Measurements from ENCODE around the gene IL32.
"Not testable (repeated sequence)": the region's sequence is repeated elsewhere in the genome, so short reads cannot be mapped to it uniquely, and the experiment has no call there.

IL32 gene

DNA sequence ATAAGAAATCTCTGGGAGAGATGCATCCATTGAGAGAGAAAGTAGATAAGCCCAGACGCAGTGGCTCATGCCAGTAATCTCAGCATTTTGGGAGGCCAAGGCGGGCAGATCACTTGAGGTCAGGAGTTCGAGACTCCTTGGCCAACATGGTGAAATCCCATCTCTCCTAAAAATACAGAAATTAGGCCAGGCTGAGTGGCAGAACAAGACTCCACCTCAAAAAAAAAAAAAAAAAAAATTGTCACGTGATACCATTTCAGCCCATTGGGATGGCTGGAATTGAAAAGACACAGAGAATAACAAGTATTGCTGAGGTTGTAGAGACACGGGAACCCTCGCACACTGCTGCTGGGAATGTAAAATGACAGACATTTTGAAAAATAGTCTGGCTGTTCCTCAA, 2.9 kb upstream of the IL32 start:
- DNase-seq (ENCODE audit: low read depth) = no peak
- in situ Hi-C loops (cut with HindIII; ENCODE audit: low sequenced_read_pairs) = loop anchor here (5.0 kb wide), 1 partner anchor 35 kb away; the partner anchor contains the start of gene ZSCAN10
- TF ChIP-seq, protein P1, sequence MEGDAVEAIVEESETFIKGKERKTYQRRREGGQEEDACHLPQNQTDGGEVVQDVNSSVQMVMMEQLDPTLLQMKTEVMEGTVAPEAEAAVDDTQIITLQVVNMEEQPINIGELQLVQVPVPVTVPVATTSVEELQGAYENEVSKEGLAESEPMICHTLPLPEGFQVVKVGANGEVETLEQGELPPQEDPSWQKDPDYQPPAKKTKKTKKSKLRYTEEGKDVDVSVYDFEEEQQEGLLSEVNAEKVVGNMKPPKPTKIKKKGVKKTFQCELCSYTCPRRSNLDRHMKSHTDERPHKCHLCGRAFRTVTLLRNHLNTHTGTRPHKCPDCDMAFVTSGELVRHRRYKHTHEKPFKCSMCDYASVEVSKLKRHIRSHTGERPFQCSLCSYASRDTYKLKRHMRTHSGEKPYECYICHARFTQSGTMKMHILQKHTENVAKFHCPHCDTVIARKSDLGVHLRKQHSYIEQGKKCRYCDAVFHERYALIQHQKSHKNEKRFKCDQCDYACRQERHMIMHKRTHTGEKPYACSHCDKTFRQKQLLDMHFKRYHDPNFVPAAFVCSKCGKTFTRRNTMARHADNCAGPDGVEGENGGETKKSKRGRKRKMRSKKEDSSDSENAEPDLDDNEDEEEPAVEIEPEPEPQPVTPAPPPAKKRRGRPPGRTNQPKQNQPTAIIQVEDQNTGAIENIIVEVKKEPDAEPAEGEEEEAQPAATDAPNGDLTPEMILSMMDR (IDR thresholded peaks at IDR 0.05; ENCODE audit: low read depth, low read length, missing control alignments) = no peak
- no peak overlapping the region for H3K4me3 ChIP-seq (ENCODE audit: low read depth, low read length)

DNA sequence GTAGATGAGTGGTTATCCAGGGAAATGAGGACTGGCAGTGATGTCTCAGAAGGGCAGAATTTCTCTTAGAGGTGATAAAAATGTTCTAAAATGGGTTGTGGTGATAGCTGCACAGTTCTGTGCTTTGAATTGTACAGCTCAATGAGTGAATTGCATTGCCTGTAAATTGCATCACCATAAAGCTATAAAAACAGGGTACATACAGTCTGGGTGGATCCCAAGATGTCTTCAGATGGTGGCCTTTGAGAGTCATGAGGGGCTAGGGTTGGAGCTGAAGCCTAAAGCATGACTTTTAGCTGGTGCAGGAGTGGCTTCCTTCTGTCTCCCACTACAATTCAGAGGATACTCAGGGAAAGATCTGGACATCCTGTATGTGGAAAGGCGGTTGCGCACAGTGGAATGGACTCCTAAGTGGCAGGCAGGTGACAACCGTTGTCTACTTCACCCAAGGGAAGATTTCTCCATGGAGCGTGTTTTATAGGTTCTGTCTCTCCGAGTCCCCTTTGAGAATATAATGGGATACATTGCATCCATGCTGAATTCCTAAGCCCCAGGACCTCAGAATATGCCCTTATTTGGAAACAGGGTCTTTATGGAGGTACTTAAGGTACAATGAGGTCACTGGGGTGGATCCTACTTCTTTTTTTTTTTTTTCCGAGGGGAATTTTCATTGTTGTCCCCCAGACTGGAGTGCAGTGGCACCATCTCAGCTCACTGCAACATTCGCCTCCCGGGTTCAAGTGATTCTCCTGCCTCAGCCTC, 1.6 kb upstream of the IL32 start:
- H3K4me3 ChIP-seq (ENCODE audit: low read depth, low read length) = no peak overlapping the region
- DNase-seq (ENCODE audit: low read depth) = no peak
- in situ Hi-C loops (cut with HindIII; ENCODE audit: low sequenced_read_pairs) = loop anchor here (5.0 kb wide), 1 partner anchor 33 kb away; the partner anchor contains the start of gene ZSCAN10
- TF ChIP-seq, protein P1 (IDR thresholded peaks at IDR 0.05; ENCODE audit: low read depth, low read length, missing control alignments) = no peak

DNA sequence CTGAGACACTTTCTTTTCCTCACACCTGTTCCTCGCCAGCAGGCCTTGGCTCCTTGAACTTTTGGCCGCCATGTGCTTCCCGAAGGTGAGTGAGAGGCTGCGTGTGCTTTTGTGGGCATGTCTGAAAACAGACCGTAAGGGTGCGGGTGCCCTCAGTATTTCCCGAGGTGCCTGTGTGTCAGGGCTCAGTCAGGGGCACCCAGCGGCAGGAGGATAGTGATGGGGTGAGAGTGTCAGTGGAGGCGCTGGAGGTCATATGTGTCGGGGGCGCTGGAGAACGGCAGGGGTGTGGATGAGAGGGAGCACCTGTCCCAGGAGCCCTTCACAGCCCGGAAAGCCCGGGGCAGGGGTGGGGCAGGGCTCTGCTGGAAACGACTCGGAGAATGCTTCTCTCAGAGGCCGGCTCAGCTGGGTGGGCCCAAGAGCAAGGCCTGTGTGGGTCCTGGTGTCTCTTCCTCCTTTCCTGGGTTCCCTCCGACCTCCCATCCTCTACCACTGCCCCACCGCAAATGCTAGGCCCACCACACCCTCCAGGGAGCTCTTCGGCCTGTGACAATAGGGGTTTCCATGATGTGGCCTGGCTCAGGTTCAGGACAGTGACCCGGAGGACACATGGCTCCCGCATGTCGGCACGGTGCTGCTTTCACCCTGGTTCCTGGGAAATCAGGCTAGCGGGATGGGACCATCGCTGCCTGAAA, 451 bp downstream of the IL32 start:
- no peak overlapping the region for H3K4me3 ChIP-seq (ENCODE audit: low read depth, low read length)
- in situ Hi-C loops (cut with HindIII; ENCODE audit: low sequenced_read_pairs) = loop anchor here (5.0 kb wide), 1 partner anchor 86 kb away; no protein-coding TSS in a partner anchor
- TF ChIP-seq, protein P1 (IDR thresholded peaks at IDR 0.05; ENCODE audit: low read depth, low read length, missing control alignments) = no peak
- no peak for DNase-seq (ENCODE audit: low read depth)

DNA sequence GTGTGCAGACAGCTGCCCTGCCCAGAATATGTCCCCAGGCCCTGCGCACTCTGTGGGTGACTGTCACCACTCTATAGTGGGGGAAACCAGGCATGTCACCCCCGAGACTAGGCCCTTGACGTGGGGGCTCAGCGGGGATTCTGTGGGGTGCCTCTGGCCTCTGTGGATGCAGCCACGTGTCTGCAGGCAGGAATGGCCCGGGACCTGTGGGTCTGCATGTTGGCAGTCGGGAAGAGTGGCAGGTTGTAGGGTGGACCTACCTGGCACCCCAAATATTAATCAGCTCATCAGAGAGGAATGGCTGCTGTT, 954 bp downstream of the IL32 start:
- no peak for DNase-seq (ENCODE audit: low read depth)
- TF ChIP-seq, protein P1 (IDR thresholded peaks at IDR 0.05; ENCODE audit: low read depth, low read length, missing control alignments) = no peak
- in situ Hi-C loops (cut with HindIII; ENCODE audit: low sequenced_read_pairs) = loop anchor here (5.0 kb wide), 1 partner anchor 86 kb away; no protein-coding TSS in a partner anchor
- no peak overlapping the region for H3K4me3 ChIP-seq (ENCODE audit: low read depth, low read length)

DNA sequence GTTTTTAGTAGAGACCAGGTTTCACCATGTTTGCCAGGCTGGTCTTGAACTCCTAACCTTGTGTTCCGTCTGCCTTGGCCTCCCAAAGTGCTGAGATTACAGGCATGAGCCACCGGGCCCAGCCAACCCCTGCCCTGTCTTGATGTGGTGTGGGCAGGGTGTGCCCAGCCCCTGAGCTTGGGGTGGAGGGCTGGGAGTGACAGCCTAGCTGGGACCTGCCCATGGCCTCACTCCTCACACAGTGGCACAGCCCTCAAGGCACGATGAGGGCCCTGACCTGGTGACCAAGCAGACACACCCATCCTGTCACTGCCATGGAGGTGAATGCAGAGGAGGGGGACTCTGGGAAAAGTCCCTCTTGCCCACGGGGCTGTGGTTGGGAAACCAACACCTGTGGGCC, 3.0 kb downstream of the IL32 start:
- DNase-seq (ENCODE audit: low read depth) = no peak
- no peak overlapping the region for H3K4me3 ChIP-seq (ENCODE audit: low read depth, low read length)
- in situ Hi-C loops (cut with HindIII; ENCODE audit: low sequenced_read_pairs) = loop anchor here (5.0 kb wide), 1 partner anchor 84 kb away; no protein-coding TSS in a partner anchor
- TF ChIP-seq, protein P1 (IDR thresholded peaks at IDR 0.05; ENCODE audit: low read depth, low read length, missing control alignments) = no peak

DNA sequence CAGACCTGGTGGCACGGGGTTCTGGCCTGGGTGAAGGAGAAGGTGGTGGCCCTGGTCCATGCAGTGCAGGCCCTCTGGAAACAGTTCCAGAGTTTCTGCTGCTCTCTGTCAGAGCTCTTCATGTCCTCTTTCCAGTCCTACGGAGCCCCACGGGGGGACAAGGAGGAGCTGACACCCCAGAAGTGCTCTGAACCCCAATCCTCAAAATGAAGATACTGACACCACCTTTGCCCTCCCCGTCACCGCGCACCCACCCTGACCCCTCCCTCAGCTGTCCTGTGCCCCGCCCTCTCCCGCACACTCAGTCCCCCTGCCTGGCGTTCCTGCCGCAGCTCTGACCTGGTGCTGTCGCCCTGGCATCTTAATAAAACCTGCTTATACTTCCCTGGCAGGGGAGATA, 3.7 kb downstream of the IL32 start:
- in situ Hi-C loops (cut with HindIII; ENCODE audit: low sequenced_read_pairs) = loop anchor here (5.0 kb wide), 1 partner anchor 83 kb away; no protein-coding TSS in a partner anchor
- DNase-seq (ENCODE audit: low read depth) = not testable (repeated sequence)

DNA sequence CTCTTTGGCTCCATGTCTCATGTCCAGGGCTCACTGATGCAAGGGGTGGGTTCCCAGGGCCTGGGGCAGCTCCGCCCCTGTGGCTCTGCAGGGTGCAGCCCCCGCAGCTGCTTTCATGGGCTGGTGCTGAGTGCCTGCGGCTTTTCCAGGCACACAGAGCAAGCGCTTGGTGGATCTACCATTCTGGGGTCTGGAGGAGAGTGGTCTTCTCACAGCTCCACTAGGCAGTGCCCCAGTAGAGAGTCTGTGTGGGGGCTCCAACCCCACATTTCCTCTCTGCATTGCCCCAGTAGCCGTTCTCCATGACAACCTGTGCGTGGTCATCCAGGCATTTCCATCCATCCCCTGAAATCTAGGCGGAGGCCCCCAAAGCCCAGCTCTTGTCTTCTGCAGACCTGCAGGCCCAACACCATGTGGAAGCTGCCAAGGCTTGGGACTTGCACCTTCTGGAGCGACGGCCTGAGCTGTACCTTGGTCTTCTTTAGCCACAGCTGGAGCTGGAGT, 5.2 kb downstream of the IL32 start:
- H3K4me3 ChIP-seq (ENCODE audit: low read depth, low read length) = no peak overlapping the region
- in situ Hi-C loops (cut with HindIII; ENCODE audit: low sequenced_read_pairs) = no loop called here
- no peak for DNase-seq (ENCODE audit: low read depth)
- TF ChIP-seq, protein P1 (IDR thresholded peaks at IDR 0.05; ENCODE audit: low read depth, low read length, missing control alignments) = no peak

More for the DNA sequence above, 3.7 kb downstream of the IL32 start:
- H3K4me3 ChIP-seq (ENCODE audit: low read depth, low read length) = not testable (repeated sequence)

Measured in astrocyte of the cerebellum (primary cell).